Adrenal gland (tissue), 5 donors: ENCODE data around the gene CENPC.

Experiments used
- POLR2A ChIP-seq, 2 donors: fragments of 450-650 bp; IDR thresholded peaks; one replicate each; pipeline ENCODE4 v1.6.1; 2017; ENCODE audit warnings: antibody characterized with exemption in 2 of 2, mild to moderate bottlenecking in 2 of 2, moderate library complexity in 1 of 2
- TF ChIP-seq, protein P1 (sequence below), 6 experiments: fragments of 450-650 bp in 4 of 6; fragments of 200-600 bp in 2 of 6; sonication (generic) in 1 of 6; IDR thresholded peaks; 1 replicate in 5 of 6; 2 replicates in 1 of 6; pipeline versions ENCODE4 v1.5.1 to v1.8.0; 2016 to 2021; ENCODE audit warnings: antibody characterized with exemption in 6 of 6, mild to moderate bottlenecking in 2 of 6, moderate library complexity in 1 of 6
- donor health status: DM: no; HTN: no; CAD: no.

DNA sequence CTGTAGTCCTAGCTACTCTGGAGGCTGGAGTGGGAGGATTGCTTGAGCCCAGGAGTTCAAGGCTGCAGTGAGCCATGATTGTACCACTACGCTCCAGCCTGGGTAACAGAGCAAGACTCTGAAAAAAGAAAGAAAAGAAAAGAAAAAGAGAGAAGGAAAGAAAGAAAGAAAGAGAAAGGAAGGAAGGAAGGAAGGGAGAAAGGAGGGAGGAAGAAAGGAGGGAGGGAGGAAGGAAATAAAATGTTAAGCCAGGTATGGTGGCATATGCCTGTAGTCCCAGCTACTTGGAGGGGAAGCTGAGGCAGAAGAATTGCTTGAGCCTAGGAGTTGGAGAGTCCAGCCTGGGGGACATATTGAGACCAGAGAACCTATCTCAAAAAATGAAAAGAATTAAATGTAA is 25.2 kb upstream of the CENPC start:
- TF ChIP-seq, protein P1, sequence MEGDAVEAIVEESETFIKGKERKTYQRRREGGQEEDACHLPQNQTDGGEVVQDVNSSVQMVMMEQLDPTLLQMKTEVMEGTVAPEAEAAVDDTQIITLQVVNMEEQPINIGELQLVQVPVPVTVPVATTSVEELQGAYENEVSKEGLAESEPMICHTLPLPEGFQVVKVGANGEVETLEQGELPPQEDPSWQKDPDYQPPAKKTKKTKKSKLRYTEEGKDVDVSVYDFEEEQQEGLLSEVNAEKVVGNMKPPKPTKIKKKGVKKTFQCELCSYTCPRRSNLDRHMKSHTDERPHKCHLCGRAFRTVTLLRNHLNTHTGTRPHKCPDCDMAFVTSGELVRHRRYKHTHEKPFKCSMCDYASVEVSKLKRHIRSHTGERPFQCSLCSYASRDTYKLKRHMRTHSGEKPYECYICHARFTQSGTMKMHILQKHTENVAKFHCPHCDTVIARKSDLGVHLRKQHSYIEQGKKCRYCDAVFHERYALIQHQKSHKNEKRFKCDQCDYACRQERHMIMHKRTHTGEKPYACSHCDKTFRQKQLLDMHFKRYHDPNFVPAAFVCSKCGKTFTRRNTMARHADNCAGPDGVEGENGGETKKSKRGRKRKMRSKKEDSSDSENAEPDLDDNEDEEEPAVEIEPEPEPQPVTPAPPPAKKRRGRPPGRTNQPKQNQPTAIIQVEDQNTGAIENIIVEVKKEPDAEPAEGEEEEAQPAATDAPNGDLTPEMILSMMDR (IDR thresholded peaks at IDR 0.05) = no peak
- no peak for TF ChIP-seq POLR2A (IDR thresholded peaks at IDR 0.05)
